ENCODE results near the gene FOXJ1. TPM values are rescaled to one million over a fixed set of nuclear protein-coding genes. Genes with fewer than 3 reads are reported as not detected.
A peak's percentile ranks its signal among the peaks of the same experiment; 100 is the strongest.

Gene FOXJ1
- total RNA-seq, 3 donors from 2014 or later (not counting 1 experiment from before 2014, with no cell fraction given): 0.21 to 0.93 (median 0.36) TPM

- Histone ChIP-seq H3K27ac (ENCODE audit: low read length) (no peak overlapping the region), H3K4me3 (ENCODE audit: low read length) (no peak overlapping the region), H3K9me3 (ENCODE audit: control insufficient read depth, insufficient read depth, low read length) (no peaks in the 10 kb centered on the region), H3K36me3 (ENCODE audit: control insufficient read depth, insufficient read depth, low read length) (no peaks in the 10 kb centered on the region), H3K4me1 (ENCODE audit: control insufficient read depth, insufficient read depth, low read length) (no peaks in the 10 kb centered on the region), H3K27me3 (ENCODE audit: control insufficient read depth, insufficient read depth, low read length) (no peaks in the 10 kb centered on the region)
- no peaks in the 10 kb centered on the region for H3K36me3 Mint-ChIP-seq
- 81% methylated on average over 7 of the region's 7 CpGs for WGBS (ENCODE audit: insufficient coverage)
- no peak for DNase-seq
- no peak for TF ChIP-seq CTCF (IDR thresholded peaks at IDR 0.05)
- no peak for ATAC-seq
- intact Hi-C loops (cut with micrococcal nuclease): no loop called here
- no peaks in the 10 kb centered on the region for H3K9me3 Mint-ChIP-seq
- H3K4me1 Mint-ChIP-seq: no peaks in the 10 kb centered on the region
- no peak overlapping the region for H3K27ac Mint-ChIP-seq
- H3K27me3 Mint-ChIP-seq (ENCODE audit: low read depth in 2 of 2): no peaks in the 10 kb centered on the region
- H3K4me3 Mint-ChIP-seq: no peak overlapping the region
Measured at GRCh38 chr17:76115138-76115754, 25.8 kb downstream of the FOXJ1 start.

- no peaks in the 10 kb centered on the region for H3K4me1 ChIP-seq (ENCODE audit: control insufficient read depth, insufficient read depth, low read length)
- H3K4me3 Mint-ChIP-seq: no peak overlapping the region
- H3K27ac ChIP-seq (ENCODE audit: low read length): no peak overlapping the region
- no peak overlapping the region for H3K4me3 ChIP-seq (ENCODE audit: low read length)
- TF ChIP-seq CTCF (IDR thresholded peaks at IDR 0.05): no peak
- no peaks in the 10 kb centered on the region for H3K36me3 Mint-ChIP-seq
- H3K9me3 Mint-ChIP-seq: no peaks in the 10 kb centered on the region
- DNase-seq (no peak), ATAC-seq (no peak)
- 78% methylated on average over 2 of the region's 2 CpGs for WGBS (ENCODE audit: insufficient coverage)
- intact Hi-C loops (cut with micrococcal nuclease): no loop called here
- no peaks in the 10 kb centered on the region for H3K27me3 ChIP-seq (ENCODE audit: control insufficient read depth, insufficient read depth, low read length)
- no peak overlapping the region for H3K27ac Mint-ChIP-seq
- no peaks in the 10 kb centered on the region for H3K9me3 ChIP-seq (ENCODE audit: control insufficient read depth, insufficient read depth, low read length)
- H3K27me3 Mint-ChIP-seq (ENCODE audit: low read depth in 2 of 2): no peaks in the 10 kb centered on the region
- H3K4me1 Mint-ChIP-seq: no peaks in the 10 kb centered on the region
- H3K36me3 ChIP-seq (ENCODE audit: control insufficient read depth, insufficient read depth, low read length): no peaks in the 10 kb centered on the region
Measured at GRCh38 chr17:76111956-76112355, 29.1 kb downstream of the FOXJ1 start.

DNA sequence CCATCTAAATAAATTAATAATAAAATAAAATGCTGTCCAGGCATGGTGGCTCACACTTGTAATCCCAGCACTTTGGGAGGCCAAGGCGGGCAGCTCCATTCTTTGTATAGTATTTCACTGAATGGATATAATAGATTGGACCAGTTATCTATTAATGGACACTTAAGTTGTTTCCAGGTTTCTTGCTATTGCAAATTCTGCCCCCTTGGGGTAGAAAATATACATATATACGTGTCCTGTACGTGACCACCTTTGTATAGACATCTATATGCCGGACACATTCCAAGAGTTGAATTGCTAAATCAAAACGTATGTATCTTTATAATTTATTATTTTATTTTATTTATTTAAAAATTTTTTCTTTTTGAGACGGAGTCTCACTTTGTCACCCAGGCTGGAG lies 33.5 kb downstream of the FOXJ1 start:
- peak; percentile 25 for TF ChIP-seq CTCF (IDR thresholded peaks at IDR 0.05)
- Histone ChIP-seq H3K36me3 (ENCODE audit: control insufficient read depth, insufficient read depth, low read length) (no peaks in the 10 kb centered on the region), H3K27ac (ENCODE audit: low read length) (no peak overlapping the region), H3K4me3 (ENCODE audit: low read length) (no peak overlapping the region), H3K4me1 (ENCODE audit: control insufficient read depth, insufficient read depth, low read length) (peaks cover 17% of the 10 kb centered on the region), H3K9me3 (ENCODE audit: control insufficient read depth, insufficient read depth, low read length) (no peaks in the 10 kb centered on the region), H3K27me3 (ENCODE audit: control insufficient read depth, insufficient read depth, low read length) (no peaks in the 10 kb centered on the region)
- ATAC-seq (no peak), DNase-seq (peak in 1 of 2 donors; percentile 48)
- whole genome bisulfite sequencing (ENCODE audit: insufficient coverage): 82% methylated on average over 4 of the region's 6 CpGs
- H3K4me1 Mint-ChIP-seq: peaks cover 10 to 14% of the 10 kb centered on the region in 2 donors
- H3K27me3 Mint-ChIP-seq (ENCODE audit: low read depth in 2 of 2): no peaks in the 10 kb centered on the region
- no peak overlapping the region for H3K4me3 Mint-ChIP-seq
- no peaks in the 10 kb centered on the region for H3K9me3 Mint-ChIP-seq
- H3K36me3 Mint-ChIP-seq: no peaks in the 10 kb centered on the region
- intact Hi-C loops (cut with micrococcal nuclease): no loop called here
- no peak overlapping the region for H3K27ac Mint-ChIP-seq

- Mint-ChIP-seq H3K4me1 (peaks cover 14 to 18% of the 10 kb centered on the region in 2 donors), H3K27ac (no peak overlapping the region), H3K27me3 (ENCODE audit: low read depth in 2 of 2) (no peaks in the 10 kb centered on the region), H3K9me3 (no peaks in the 10 kb centered on the region), H3K36me3 (no peaks in the 10 kb centered on the region), H3K4me3 (no peak overlapping the region)
- Histone ChIP-seq H3K27me3 (ENCODE audit: control insufficient read depth, insufficient read depth, low read length) (no peaks in the 10 kb centered on the region), H3K4me1 (ENCODE audit: control insufficient read depth, insufficient read depth, low read length) (peaks cover 22% of the 10 kb centered on the region), H3K9me3 (ENCODE audit: control insufficient read depth, insufficient read depth, low read length) (no peaks in the 10 kb centered on the region), H3K36me3 (ENCODE audit: control insufficient read depth, insufficient read depth, low read length) (peaks cover 2% of the 10 kb centered on the region), H3K27ac (ENCODE audit: low read length) (no peak overlapping the region), H3K4me3 (ENCODE audit: low read length) (no peak overlapping the region)
- intact Hi-C loops (cut with micrococcal nuclease): no loop called here
- DNase-seq: no peak
- TF ChIP-seq CTCF (IDR thresholded peaks at IDR 0.05): no peak
- ATAC-seq: no peak
- 92% methylated on average over 2 of the region's 3 CpGs for WGBS (ENCODE audit: insufficient coverage)
Measured at GRCh38 chr17:76106703-76107102, 34.3 kb downstream of the FOXJ1 start.

All from natural killer cell (primary cell).